Retina (tissue), 1 donor: ENCODE measurements around the gene CASZ1.

Source experiments
- DNase-seq: peaks from one replicate; pipeline ENCODE4 v3.0.0-alpha.2; 2016

Gene CASZ1

GRCh38 chr1:10650556-10651388 is 145.7 kb downstream of the CASZ1 start:
- DNase-seq = peak; percentile 86

DNA sequence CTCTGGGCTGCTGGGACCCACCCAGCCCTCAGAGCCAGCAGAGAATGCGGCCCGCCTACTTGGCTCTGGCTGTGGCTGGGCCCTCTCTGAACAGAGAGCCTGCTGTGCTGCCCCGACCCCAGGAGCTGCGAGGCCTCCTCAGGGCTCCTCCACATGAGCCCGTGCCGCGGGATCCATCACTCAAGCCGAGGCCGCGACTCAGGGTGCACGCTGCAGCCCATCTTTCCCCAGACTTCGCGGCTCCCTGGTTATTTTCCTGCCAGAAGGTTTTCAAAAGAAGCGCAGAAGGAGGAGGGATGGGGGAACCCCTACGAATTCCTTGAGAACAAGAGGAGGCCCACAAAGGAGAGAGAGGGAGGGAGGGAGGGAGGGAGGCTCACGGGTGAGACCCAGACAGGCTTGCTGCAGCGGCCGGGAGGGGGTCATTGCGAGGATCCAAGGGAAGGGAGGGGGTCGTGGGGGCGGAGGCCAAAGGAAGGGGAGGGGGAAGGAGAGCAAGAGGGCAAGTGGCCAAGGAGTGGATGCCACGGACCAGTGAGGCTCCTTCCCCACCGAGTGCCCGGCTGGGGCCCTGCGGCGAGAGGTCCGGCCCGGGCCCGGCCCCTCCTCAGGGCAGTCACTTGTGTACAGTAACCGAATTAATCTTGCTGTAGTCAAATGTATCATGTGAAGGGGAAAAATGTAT is 146.8 kb downstream of the CASZ1 start:
- DNase-seq = peak; percentile 89

- DNase-seq = peak; percentile 54
Measured at GRCh38 chr1:10648689-10649516, 147.5 kb downstream of the CASZ1 start.

DNA sequence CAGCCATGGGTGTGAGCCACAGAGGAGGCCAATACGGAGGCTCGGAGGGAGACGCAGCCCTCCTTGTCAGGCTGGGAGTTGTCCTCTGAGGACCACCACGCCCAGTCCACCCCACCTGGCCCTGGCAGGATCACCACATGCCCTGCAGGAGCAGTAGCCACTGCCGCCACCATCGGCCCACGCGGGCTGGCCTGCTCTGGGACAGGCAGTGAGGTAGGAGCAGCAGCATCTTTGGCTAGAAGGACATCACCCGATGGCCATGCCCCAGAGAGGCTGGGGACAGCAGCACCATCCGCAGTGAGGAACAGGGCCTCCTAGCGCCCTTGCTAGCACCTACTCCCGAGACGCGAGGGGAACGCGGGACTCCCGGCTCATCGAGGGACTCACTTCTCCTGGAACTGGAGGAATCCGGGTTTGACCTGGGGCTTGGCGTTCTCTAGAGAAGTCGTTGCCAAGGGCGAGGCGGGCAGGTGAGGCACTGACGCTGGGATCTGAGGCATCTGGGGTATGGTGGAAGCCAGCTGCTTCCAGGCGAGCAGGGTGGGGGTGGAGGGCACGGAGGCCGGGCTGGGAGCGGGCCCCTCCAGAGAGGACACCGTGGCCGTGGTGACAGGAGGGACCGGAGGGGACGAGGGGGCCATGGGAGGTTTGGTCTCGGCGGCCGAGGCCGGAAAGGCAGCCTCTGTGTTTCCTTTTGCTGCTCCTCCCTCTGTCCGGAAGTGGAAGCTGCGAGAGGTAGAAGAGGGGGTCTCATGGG is 148.9 kb downstream of the CASZ1 start:
- no peak for DNase-seq

DNA sequence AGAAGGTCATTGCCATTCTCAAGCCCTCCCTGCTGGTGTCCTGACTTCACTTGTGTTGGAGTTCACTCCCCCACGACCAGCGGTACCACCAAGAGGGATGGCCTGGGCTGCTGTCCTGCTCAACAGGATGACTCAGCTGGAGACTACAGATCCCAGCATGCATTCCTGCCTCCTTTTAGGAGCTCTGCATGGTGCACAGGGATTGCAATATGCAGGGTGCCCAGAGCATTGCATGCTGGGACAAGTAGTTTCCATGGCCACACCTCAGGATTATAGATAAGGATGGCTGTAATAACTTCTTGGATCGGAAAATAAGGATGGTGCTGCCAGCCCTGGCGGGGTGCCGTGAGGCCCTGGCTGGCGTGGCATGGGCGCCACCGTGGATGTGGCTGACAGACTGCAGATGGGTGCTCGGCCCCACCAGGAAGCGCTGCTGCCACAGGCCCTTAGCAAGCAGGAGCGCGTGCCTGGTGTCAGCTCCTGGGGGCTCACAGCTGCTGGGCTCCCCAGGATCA is 150.0 kb downstream of the CASZ1 start:
- no peak for DNase-seq

- DNase-seq = no peak
Measured at GRCh38 chr1:10644307-10645128, 151.9 kb downstream of the CASZ1 start.

DNA sequence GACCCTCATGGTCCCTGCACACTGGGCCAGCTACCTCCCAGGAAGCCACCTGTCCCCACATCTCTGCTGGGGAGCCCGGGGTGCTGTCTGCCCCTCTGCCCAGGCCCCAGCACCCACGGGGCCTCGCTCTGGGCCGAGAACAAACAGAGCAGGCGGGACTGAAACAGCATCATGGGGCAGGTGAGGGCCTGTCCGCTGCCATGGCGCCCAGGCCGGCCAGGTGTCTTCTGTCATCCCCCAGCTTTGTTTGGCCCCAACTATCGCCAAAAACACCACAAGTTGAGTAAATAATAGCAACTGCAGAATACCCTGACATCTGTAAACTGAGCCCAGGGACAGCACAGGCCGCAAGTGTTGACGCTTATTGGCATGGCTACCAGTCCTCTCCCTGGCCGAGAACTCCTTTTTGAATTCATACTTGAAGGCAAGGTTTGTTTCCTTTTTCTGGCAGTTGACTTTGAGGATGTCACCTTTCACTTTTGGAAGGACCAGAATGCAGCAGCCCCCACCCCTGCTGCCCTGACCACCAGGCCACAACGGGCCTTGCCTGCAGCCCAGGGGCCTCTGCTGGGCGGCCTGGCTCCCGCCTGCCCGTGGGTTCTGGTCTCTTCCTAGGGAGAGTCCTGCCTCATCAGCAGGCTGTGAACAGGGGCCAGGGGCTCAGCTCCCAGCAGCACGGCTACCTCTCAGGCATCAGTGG is 152.7 kb downstream of the CASZ1 start:
- no peak for DNase-seq

- no peak for DNase-seq
Measured at GRCh38 chr1:10642403-10643080, 153.9 kb downstream of the CASZ1 start.

DNA sequence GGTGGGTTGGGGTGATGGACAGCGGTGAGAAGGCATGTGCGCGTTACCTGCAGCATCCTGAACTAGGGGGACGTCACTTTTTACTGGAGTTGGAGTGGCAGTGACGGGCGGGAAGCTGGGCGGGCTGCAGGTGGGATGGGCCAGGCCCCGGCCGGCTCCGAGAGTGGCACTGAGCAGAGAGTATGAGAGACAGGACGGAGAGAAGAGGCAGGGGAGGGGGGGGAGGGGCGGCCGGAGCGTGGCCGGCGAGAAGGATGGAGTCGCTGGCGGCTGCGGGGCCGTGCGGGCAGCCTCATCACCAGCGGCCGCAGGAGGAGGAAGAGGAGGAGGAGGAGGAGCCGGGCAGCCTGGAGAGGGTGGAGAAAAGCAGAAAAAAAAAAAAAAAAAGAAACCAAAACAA is 154.5 kb downstream of the CASZ1 start:
- no peak for DNase-seq

DNA sequence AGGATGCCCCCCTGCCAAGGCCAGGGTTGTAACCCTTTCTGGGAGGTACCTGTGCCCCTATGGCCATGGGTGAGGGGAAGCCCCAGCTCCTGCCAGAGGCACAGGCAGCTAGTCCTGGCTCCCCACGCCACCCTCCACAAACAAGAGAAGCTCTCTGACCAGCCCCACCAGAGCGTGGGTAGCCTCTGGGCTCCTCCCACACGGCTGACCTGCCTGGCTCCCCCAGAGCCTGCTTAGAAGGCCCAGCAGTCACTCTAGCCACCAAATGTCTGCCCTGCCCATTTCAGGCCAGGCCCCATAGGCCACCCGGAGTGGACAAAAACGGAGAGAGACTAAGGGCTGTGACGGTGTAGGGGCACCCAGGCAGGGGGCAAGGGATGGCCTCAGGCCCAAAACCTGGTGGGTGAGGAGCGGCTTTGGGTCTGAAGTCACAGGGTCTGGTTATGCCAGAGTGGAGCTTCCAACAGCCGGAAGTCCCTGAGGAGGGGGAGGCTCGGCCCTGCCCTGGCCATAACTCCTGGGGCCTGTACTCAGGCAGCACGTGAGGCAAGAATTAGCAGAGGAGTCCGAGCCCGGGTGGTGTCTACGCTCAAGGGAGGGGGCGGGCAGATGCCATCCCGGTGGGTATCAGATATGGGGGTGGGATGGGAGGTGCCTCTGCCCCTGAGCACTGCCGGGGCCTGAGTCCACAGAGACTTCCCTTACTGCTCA is 155.4 kb downstream of the CASZ1 start:
- no peak for DNase-seq

- DNase-seq = peak; percentile 95
Measured at GRCh38 chr1:10639775-10640578, 156.5 kb downstream of the CASZ1 start.

DNA sequence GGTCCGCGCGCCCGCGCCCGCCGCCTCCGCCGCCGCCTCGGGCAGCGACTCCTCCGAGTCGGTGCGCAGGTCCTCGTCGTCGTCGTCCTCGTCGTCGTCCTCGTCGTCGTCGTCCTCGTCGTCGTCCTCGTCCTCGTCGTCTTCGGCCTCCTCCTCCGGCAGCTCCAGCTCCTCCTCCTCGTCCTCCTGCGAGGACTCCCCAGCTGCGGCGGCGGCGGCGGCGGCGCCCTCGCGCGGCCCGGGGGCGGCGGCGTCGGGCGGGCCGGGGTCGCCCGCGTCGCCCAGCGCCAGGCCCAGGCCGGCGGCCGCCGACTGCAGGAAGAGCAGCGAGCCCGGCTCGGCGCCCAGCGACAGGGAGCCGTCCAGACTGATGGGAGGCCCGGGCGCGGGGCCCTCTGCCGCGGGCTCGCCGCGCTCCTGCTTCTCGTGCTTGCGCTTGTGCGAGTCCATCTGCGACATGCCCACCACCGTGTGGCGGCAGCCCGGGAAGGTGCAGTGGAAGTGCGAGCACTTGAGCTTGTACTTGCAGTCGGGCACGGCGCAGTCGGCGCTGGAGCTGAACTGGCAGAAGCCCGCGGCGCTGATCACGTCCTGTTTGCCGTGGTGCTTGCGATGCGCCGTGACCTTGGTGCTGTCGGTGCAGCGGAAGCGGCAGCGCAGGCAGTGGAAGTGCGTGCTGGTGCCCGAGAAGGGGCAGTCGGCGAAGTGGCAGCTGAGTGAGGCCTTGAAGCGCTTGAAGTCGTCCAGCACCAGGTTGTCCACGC is 157.3 kb downstream of the CASZ1 start:
- DNase-seq = no peak

DNA sequence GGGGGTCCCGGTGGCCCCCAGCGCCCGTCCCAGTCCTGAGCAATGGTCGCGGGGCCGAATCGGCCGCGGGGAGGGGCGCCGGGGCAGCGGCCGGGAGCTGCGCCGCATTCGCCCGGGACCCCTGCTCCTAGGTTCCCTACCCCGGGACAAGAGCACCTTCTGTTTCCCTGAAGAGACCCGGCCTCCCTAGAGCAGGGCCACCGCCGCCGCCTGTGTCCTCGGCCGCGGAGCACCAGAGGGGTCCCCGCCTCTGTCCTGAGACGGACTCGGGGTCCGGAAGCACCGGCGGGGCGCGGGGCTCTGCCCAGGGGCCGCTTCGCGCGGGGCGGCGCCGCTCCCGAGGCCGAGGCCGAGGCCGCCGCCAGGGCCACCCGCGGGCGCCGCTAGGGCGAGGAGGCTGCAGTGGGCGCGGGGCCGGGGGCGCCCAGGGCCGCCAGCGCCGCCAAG is 157.9 kb downstream of the CASZ1 start:
- no peak for DNase-seq

DNA sequence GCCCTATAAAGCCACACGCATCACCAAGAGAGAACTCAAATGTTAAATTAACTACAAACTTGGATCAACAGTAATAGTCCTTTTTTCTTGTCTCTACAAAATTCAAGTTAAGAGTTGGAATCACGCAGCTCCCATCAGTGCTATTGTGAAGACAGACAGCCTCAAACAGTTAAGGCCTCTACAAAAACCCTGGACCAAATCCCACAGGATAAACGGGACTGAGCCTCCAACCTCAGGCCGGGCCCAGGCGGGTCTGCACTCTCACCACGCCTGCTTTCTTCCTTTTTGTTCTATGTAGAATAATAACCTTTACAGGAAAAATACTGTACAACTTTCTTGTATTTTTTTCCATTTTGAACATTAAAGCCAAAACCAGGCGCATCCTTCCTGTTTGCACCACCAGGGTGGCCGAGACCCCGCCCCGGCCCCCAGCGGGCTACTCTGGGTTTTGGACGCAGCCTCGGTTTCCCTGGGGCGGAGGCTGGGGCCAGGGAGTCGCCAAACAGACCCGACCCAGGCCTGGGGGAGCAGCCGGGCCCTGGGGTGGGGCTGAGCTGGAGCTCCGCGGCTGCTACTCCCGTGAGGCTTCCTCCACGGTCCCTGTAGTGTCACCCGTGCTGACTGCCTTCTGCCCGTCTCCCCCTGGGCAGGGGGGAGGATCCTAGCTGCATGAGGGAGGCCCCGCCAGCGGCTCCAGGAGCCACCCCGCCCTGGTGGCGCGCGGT is 158.4 kb downstream of the CASZ1 start:
- DNase-seq = peak; percentile 54

GRCh38 chr1:10637400-10637799 is 159.0 kb downstream of the CASZ1 start:
- no peak for DNase-seq

GRCh38 chr1:10635992-10636391 is 160.5 kb downstream of the CASZ1 start:
- no peak for DNase-seq
